Spleen (tissue), 13 donors: Measurements from ENCODE around the gene OR1S1. TPM values are rescaled to one million over a fixed set of nuclear protein-coding genes. Genes with fewer than 3 reads are reported as not detected.
"Not testable (repeated sequence)": the region's sequence is repeated elsewhere in the genome, so short reads cannot be mapped to it uniquely, and the experiment has no call there.

Source experiments
- DNase-seq: peaks from one replicate; pipeline ENCODE4 v3.0.0-alpha.2; 2020
- H3K27ac ChIP-seq, 8 donors: fragments of 200-600 bp; sonication (generic) in 7 of 8; 1 replicate in 4 of 8; 2 replicates in 4 of 8; pipeline versions ENCODE4 v1.5.0 to v1.8.0; 2016 to 2021; ENCODE audit warnings: inconsistent platforms in 4 of 8, mild to moderate bottlenecking in 4 of 8, moderate library complexity in 1 of 8
- H3K27me3 ChIP-seq, 7 donors: fragments of 200-600 bp; sonication (generic) in 6 of 7; replicated peaks in 1 of 7; 1 replicate in 4 of 7; 2 replicates in 3 of 7; pipeline versions ENCODE4 v1.5.0 to v1.8.0; 2016 to 2021; ENCODE audit warnings: inconsistent platforms in 3 of 7, mild to moderate bottlenecking in 1 of 7
- H3K36me3 ChIP-seq, 6 donors: fragments of 200-600 bp; sonication (generic) in 5 of 6; 1 replicate in 4 of 6; 2 replicates in 2 of 6; pipeline versions ENCODE4 v1.5.0 to v1.8.0; 2016 to 2021; ENCODE audit warnings: inconsistent platforms in 2 of 6
- H3K4me1 ChIP-seq, 6 donors: fragments of 200-600 bp; sonication (generic) in 5 of 6; 1 replicate in 3 of 6; 2 replicates in 3 of 6; pipeline versions ENCODE4 v1.5.0 to v1.8.0; 2016 to 2021; ENCODE audit warnings: inconsistent platforms in 3 of 6
- H3K4me3 ChIP-seq, 8 donors: fragments of 200-600 bp; sonication (generic) in 7 of 8; 1 replicate in 4 of 8; 2 replicates in 4 of 8; pipeline versions ENCODE4 v1.5.0 to v1.8.0; 2016 to 2021; ENCODE audit warnings: inconsistent platforms in 4 of 8, mild to moderate bottlenecking in 4 of 8, moderate library complexity in 2 of 8
- H3K9me3 ChIP-seq, 8 donors: fragments of 200-600 bp; sonication (generic) in 7 of 8; 1 replicate in 4 of 8; 2 replicates in 4 of 8; pipeline versions ENCODE4 v1.5.0 to v1.8.0; 2016 to 2021; ENCODE audit warnings: inconsistent platforms in 4 of 8
- CTCF ChIP-seq, 11 experiments: fragments of 200-600 bp in 7 of 11; fragments of 450-650 bp in 4 of 11; sonication (generic) in 4 of 11; IDR thresholded peaks in 8 of 11; conservative IDR thresholded peaks in 3 of 11; 1 replicate in 7 of 11; 2 replicates in 4 of 11; pipeline versions ENCODE4 v1.4.0 to v1.8.0; 2016 to 2021; ENCODE audit warnings: antibody characterized with exemption in 11 of 11, inconsistent platforms in 4 of 11, mild to moderate bottlenecking in 1 of 11
- POLR2A ChIP-seq, 3 donors: fragments of 450-650 bp; IDR thresholded peaks; one replicate each; pipeline ENCODE4 v1.5.1; 2017; ENCODE audit warnings: antibody characterized with exemption in 3 of 3, mild to moderate bottlenecking in 1 of 3
- POLR2AphosphoS5 ChIP-seq, 3 donors: sonication (generic); formaldehyde crosslinking; IDR thresholded peaks; one replicate each; pipeline ENCODE4 v1.5.1; 2017; ENCODE audit warnings: antibody characterized with exemption in 3 of 3
- WGBS, 5 donors: extraction: QIAGEN DNeasy Blood & Tissue Kit in 3 of 5; methylation state at CpG; one replicate each; pipeline versions ENCODE4 v1.1.5 to v1.1.7; 2013 to 2018; 5-methylcytosine and 5-hydroxymethylcytosine counted together
- intact Hi-C: fragments of 100-400 bp; cut with DNase I; formaldehyde crosslinking; loops from one replicate; pipeline ENCODE4 v1.15.0; 2023; ENCODE audit warnings: low total_unique reads
- long read RNA-seq, 2 donors: transcript quantifications; one replicate each; lab custom pipeline, GENCODE V29; 2026
- polyA plus RNA-seq, 3 donors: library from polyadenylated mRNA; stranded (reverse); fragments of 200-250 nt; gene quantifications; one replicate each; pipeline ENCODE4 v1.2.1, GENCODE V29; 2013
- total RNA-seq, 7 donors: library from RNA; depleted of rRNA in 3 of 7; stranded (reverse); fragments of >200 nt in 3 of 7; fragmentation: NEBNext Ultra II Directional in 4 of 7; extraction: Animal tissue kit (Norgen Biotek cat#: 25700) in 4 of 7; gene quantifications; one replicate each; pipeline versions ENCODE4 v1.1.0 to v1.2.1, GENCODE V29; 2016 to 2021
- donor health status: healthy with polysubstance abuse.
- donor health status: DM: no; HTN: no; CAD: no; lungs with moderate emphysema.
- donor health status: DM: no; HTN: no; CAD: no.
- donor health status: Bipolar disorder and iron deficiency.
- donor health status: healthy.
- donor health status: DM: no; HTN: no; CAD: no.
- donor health status: DM: yes; HTN: yes; CAD: no.

OR1S1 gene
- total RNA-seq = not detected
- polyA plus RNA-seq = not detected
- long read RNA-seq, donor 1 = 0 reads
- long read RNA-seq, donor 2 = 0 reads

GRCh38 chr11:58212420-58212819, at the start of gene OR1S1:
TSS of gene OR1S1 (plus strand) at chr11:58212720.
- intact Hi-C loops = not testable (repeated sequence)
- 77 to 89% (median 78%) methylated on average over 1 to 2 of the region's 2 CpGs for WGBS, 5 donors

GRCh38 chr11:58164389-58164788, 48.1 kb upstream of the OR1S1 start:
- intact Hi-C loops = no loop called here
- DNase-seq = no peak
- WGBS, 5 donors = 82 to 92% (median 85%) methylated on average over 4 of the region's 4 CpGs
- H3K27me3 ChIP-seq = peaks cover 0 to 4% (median 0%) of the 10 kb centered on the region in 7 donors
- H3K4me1 ChIP-seq = no peaks in the 10 kb centered on the region
- H3K27ac ChIP-seq = no peak overlapping the region
- H3K36me3 ChIP-seq = no peaks in the 10 kb centered on the region
- TF ChIP-seq CTCF (IDR thresholded peaks at IDR 0.05 in 8 of 11, conservative IDR thresholded peaks at IDR 0.05 in 3 of 11) (no peak), POLR2A (IDR thresholded peaks at IDR 0.05) (no peak)
- H3K9me3 ChIP-seq = no peaks in the 10 kb centered on the region
- no peak overlapping the region for H3K4me3 ChIP-seq

More at GRCh38 chr11:58212420-58212819, at the start of gene OR1S1:
- not testable (repeated sequence) for H3K27me3 ChIP-seq, H3K4me1 ChIP-seq, H3K27ac ChIP-seq, H3K4me3 ChIP-seq, H3K36me3 ChIP-seq, H3K9me3 ChIP-seq, DNase-seq

GRCh38 chr11:58164990-58165389, 47.5 kb upstream of the OR1S1 start:
- Histone ChIP-seq H3K4me1 (no peaks in the 10 kb centered on the region), H3K27me3 (peaks cover 0 to 4% (median 0%) of the 10 kb centered on the region in 7 donors), H3K36me3 (no peaks in the 10 kb centered on the region), H3K27ac (no peak overlapping the region), H3K9me3 (no peaks in the 10 kb centered on the region), H3K4me3 (no peak overlapping the region)
- no peak for DNase-seq
- no peak for TF ChIP-seq CTCF (IDR thresholded peaks at IDR 0.05 in 8 of 11, conservative IDR thresholded peaks at IDR 0.05 in 3 of 11)
- TF ChIP-seq POLR2A (IDR thresholded peaks at IDR 0.05) = no peak
- 52 to 76% (median 70%) methylated on average over 1 of the region's 1 CpG for WGBS, 5 donors
- intact Hi-C loops = no loop called here

GRCh38 chr11:58165504-58166106, 46.9 kb upstream of the OR1S1 start:
- TF ChIP-seq POLR2A (IDR thresholded peaks at IDR 0.05) = no peak
- 69 to 78% (median 73%) methylated on average over 7 of the region's 7 CpGs for WGBS, 5 donors
- intact Hi-C loops = no loop called here
- Histone ChIP-seq H3K27ac (no peak overlapping the region), H3K4me1 (no peaks in the 10 kb centered on the region), H3K4me3 (no peak overlapping the region), H3K27me3 (peaks cover 0 to 4% (median 0%) of the 10 kb centered on the region in 7 donors), H3K9me3 (no peaks in the 10 kb centered on the region), H3K36me3 (no peaks in the 10 kb centered on the region)
- DNase-seq = no peak

GRCh38 chr11:58177409-58178054, 35.0 kb upstream of the OR1S1 start:
- TF ChIP-seq POLR2AphosphoS5 (IDR thresholded peaks at IDR 0.05) (no peak), CTCF (IDR thresholded peaks at IDR 0.05 in 8 of 11, conservative IDR thresholded peaks at IDR 0.05 in 3 of 11) (no peak), POLR2A (IDR thresholded peaks at IDR 0.05) (no peak)
- Histone ChIP-seq H3K36me3 (no peaks in the 10 kb centered on the region), H3K9me3 (peaks cover 0 to 5% (median 0%) of the 10 kb centered on the region in 8 donors), H3K4me3 (no peak overlapping the region), H3K4me1 (no peaks in the 10 kb centered on the region), H3K27ac (no peak overlapping the region), H3K27me3 (peaks cover 0 to 19% (median 0%) of the 10 kb centered on the region in 7 donors)
- DNase-seq = no peak
- WGBS, 5 donors = 71 to 81% (median 79%) methylated on average over 5 of the region's 5 CpGs
- intact Hi-C loops = no loop called here
